NOMO-1 treated with DMSO at 0.1 percent for 48 hours (cell line): ENCODE data around the gene RPS17.
"Not testable (repeated sequence)": the region's sequence is repeated elsewhere in the genome, so short reads cannot be mapped to it uniquely, and the experiment has no call there.

ENCODE experiments used
- DNase-seq: peaks from one replicate; lab custom pipeline; 2025; ENCODE audit not compliant: unreplicated experiment; lab: John Stamatoyannopoulos, UW

Gene RPS17

GRCh38 chr15:82513587-82513986 is 26.7 kb downstream of the RPS17 start:
- DNase-seq, result not testable (repeated sequence)

DNA sequence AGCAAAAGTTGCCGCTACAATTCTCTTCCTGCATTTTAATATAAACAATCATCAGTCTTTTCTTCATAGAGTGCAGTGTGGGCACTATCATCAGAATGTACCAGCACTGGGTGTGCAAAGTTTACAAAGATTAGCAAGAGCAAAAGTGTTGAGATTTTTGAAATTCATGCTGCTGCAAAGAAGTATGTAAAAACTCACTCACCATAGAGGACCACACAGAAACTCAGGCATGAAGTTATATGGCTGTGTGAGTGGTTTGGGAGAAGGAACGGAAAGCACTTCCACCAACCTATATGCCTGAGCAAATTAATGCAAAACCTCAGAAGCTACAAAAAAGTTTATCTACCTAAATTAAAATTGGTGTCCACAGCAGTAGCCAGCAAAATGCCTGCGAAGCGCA is 32.6 kb downstream of the RPS17 start:
- DNase-seq, result not testable (repeated sequence)

DNA sequence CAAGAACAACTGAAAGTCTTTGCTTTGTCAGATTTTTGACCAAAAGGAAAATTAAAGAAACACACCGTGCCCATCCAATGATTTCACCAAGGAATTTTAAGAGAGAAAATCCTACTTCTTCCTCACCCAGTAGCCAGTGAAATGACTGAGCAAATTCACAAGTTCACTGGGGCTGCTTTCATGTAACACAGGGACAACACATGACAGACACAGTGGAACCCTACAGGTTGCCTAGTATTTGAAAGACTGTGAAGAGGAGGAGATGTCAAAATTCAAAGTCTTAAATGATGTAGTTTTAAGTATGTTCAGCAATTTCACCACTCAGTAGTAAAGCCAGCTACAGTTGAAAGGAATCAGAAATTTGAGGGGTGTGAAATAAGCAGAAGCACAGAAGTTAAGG is 33.2 kb downstream of the RPS17 start:
- not testable (repeated sequence) for DNase-seq

DNA sequence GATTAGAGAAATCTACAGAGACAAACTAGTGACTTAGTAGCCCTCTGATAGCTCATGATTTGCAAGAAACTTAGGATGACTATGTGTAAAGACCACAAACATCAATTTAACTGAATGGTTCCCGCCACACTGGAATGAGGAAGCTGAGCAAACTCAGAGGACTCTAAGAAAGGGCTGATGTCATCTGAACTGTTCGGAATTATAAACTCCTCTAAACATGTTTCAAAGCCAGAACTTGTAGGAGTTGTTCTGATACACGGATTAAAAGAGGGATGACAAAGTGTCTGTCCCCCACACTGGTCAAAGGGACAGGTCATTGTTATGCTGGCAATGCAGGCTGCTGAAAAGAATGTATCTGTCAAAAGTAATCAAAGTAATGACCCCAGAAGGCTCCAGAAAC is 34.4 kb downstream of the RPS17 start:
- not testable (repeated sequence) for DNase-seq

DNA sequence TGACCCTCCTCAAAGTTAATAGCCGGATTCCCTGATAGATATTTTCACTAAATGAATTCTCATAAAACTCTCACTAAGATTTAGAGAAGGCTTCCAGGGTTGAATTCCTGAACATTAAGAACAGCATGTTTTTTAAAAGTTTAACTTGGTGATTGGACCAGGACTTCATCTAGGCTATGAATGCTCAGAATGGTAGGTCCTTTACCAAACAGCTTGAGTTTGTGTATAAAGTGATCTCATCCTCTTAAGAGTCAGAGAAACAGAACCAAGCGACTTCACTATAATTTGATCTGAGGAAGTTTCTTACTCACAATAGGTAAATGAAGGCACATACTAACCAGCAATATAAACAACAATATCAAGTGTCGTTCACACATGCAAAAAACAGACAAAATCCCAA is 36.2 kb downstream of the RPS17 start:
- not testable (repeated sequence) for DNase-seq

DNA sequence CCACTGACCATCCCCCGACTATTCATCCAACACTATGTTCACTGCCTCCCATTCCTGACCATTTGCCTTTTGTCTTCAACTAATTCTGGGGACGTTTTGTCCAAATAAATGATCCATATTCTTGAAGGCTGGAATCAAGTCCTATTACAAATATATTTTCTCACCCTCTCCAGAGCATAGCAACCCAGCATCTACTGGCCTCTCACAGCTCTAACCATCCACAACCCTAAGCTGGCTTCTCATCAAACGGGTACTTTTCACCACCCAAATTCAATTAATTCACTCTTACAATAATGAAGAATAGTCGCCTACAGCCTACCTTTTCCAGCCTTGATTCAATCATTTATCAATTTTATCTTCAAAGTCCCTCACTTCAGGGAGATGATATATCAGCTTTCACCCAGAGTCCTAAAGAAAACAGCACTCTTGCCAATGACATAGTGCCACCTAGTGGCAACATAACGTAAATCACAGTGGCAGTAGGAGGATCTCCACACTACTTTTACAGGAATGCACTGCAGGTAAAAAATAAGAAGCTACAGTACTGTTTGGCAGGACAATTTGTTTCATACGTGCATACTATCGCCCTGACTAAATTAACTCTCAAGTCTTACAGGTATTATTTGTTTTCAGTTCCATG is 37.4 kb downstream of the RPS17 start:
- DNase-seq, result not testable (repeated sequence)

GRCh38 chr15:82500772-82501171 is 39.5 kb downstream of the RPS17 start:
- not testable (repeated sequence) for DNase-seq

GRCh38 chr15:82497978-82498377 is 42.3 kb downstream of the RPS17 start:
- DNase-seq, result not testable (repeated sequence)

DNA sequence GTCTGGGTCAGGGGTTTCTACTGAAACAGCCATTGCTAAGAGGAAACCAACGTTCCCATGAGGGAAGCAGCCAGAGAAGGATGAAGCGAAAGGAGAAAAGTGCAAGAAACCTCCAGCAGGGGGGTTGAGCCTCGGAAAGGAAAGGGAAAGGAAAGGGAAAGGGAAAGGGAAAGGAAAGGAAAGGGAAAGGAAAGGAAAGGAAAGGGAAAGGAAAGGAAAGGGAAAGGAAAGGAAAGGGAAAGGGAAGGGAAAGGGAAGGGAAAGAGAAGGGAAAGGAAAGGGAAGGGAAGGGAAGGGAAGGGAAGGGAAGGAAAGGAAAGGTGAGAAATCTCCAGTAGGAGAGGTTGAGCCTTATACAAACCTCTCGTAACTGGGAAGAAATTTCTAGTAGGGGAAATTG is 52.0 kb downstream of the RPS17 start:
- DNase-seq, result not testable (repeated sequence)

GRCh38 chr15:82487045-82487444 is 53.2 kb downstream of the RPS17 start:
- DNase-seq, result not testable (repeated sequence)
